Astrocyte of the cerebellum (primary cell): Measurements from ENCODE around the gene CHRNA1.
A peak's percentile ranks its signal among the peaks of the same experiment; 100 is the strongest.

ENCODE experiments used
- DNase-seq: peaks from one replicate; pipeline ENCODE4 v3.0.0-alpha.2; 2011; ENCODE audit warnings: low read depth
- H3K4me3 ChIP-seq: 2 replicates; pipeline ENCODE4 v1.5.1; 2011; ENCODE audit warnings: mild to moderate bottlenecking, low read depth, low read length, moderate library complexity
- CTCF ChIP-seq: IDR thresholded peaks from 2 replicates; pipeline ENCODE4 v1.5.1; 2012; ENCODE audit warnings: low read length, low read depth, moderate library complexity, mild to moderate bottlenecking; ENCODE audit errors: missing control alignments
- in situ Hi-C: cut with HindIII; loops from 2 replicates; pipeline ENCODE4 v1.10.0; 2017; ENCODE audit warnings: low sequenced_read_pairs

CHRNA1 gene

GRCh38 chr2:174764280-174765255 lies at the start of gene CHRNA1:
TSS of gene CHRNA1 (minus strand) at chr2:174764472. CDS start at chr2:174764394, 78 bp downstream.
- no peak for TF ChIP-seq CTCF
- in situ Hi-C loops: no loop called here
- no peak for DNase-seq
- H3K4me3 ChIP-seq: no peak within 1 kb of the TSS

GRCh38 chr2:174812037-174812436 lies 47.8 kb upstream of the CHRNA1 start:
- DNase-seq: no peak
- in situ Hi-C loops: no loop called here
- TF ChIP-seq CTCF: no peak
- H3K4me3 ChIP-seq: no peak overlapping the region

DNA sequence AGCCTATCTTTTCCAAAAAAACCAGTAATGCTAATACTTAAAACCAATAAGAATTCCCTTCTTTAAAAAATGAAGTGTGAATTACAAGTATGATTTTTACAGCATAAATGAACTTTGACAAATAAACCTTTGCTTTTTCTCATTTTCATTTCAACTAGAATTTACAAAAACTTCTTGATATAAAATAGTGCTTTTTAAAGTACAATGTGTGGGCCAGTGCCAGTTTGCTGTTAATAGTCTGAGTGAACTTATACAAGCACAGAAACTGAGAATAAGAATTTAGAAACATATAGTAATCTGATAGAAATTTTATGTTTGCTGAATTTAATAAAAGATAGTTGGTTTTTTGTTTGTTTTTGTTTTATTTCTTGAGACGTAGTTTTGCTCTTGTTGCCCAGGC lies 43.7 kb upstream of the CHRNA1 start:
- no peak for TF ChIP-seq CTCF
- DNase-seq: no peak
- H3K4me3 ChIP-seq: no peak overlapping the region
- in situ Hi-C loops: no loop called here

- TF ChIP-seq CTCF: no peak
- H3K4me3 ChIP-seq: no peak overlapping the region
- no peak for DNase-seq
- in situ Hi-C loops: no loop called here
Observed at GRCh38 chr2:174805803-174806202, 41.5 kb upstream of the CHRNA1 start.

DNA sequence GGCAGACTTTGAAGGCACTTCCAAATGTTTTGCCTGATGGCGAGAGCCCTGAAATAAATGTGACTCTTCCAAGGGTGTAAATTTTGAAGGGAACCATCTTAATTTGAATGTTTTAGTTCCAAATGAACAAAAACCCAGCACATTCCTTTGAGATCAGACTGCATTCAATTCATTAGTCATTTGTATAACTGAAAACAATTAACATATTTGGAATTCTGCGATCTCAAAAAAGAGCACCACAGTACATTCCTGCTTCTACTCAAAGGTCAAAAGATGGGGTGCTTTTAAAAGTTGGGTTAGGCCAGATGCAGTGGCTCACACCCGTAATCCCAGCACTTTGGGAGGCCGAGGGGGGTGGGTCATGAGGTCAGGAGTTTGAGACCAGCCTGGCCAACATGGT lies 38.2 kb upstream of the CHRNA1 start:
- DNase-seq: peak; percentile 49
- in situ Hi-C loops: no loop called here
- TF ChIP-seq CTCF: no peak
- H3K4me3 ChIP-seq: no peak overlapping the region

- DNase-seq: no peak
- in situ Hi-C loops: no loop called here
- no peak for TF ChIP-seq CTCF
- H3K4me3 ChIP-seq: no peak overlapping the region
Observed at GRCh38 chr2:174800436-174801205, 36.3 kb upstream of the CHRNA1 start.
